ENCODE data around the gene GRAMD1B.

The GRAMD1B gene

GRCh38 chr11:123483466-123483865 is 53.4 kb downstream of the GRAMD1B start:
- Histone ChIP-seq H3K9ac (ENCODE audit: low read depth in 1 of 2, low read length in 2 of 2) (no peak overlapping the region), H3K4me1 (ENCODE audit: control insufficient read depth in 2 of 2, insufficient read depth in 2 of 2, low read length in 2 of 2) (no peaks in the 10 kb centered on the region), H3K27me3 (ENCODE audit: control insufficient read depth in 2 of 2, insufficient read depth in 2 of 2, low read length in 2 of 2) (peaks cover 0 to 2% of the 10 kb centered on the region in 2 donors), H3K27ac (ENCODE audit: low read depth in 2 of 2, low read length in 2 of 2) (no peak overlapping the region), H3K4me3 (ENCODE audit: low read length in 2 of 2) (no peak overlapping the region), H3K36me3 (ENCODE audit: control insufficient read depth in 2 of 2, insufficient read depth in 2 of 2, low read length in 2 of 2) (no peaks in the 10 kb centered on the region), H3K9me3 (ENCODE audit: control insufficient read depth in 2 of 2, low read length in 2 of 2) (no peaks in the 10 kb centered on the region)

GRCh38 chr11:123484448-123484847 is 54.4 kb downstream of the GRAMD1B start:
- H3K9me3 ChIP-seq (ENCODE audit: control insufficient read depth in 2 of 2, low read length in 2 of 2) = no peaks in the 10 kb centered on the region

GRCh38 chr11:123487157-123487744 is 57.2 kb downstream of the GRAMD1B start:
- H3K4me3 ChIP-seq (ENCODE audit: low read length in 2 of 2) = no peak overlapping the region
- H3K4me1 ChIP-seq (ENCODE audit: control insufficient read depth in 2 of 2, insufficient read depth in 2 of 2, low read length in 2 of 2) = no peaks in the 10 kb centered on the region
- H3K36me3 ChIP-seq (ENCODE audit: control insufficient read depth in 2 of 2, insufficient read depth in 2 of 2, low read length in 2 of 2) = no peaks in the 10 kb centered on the region
- no peak overlapping the region for H3K27ac ChIP-seq (ENCODE audit: low read depth in 2 of 2, low read length in 2 of 2)
- peaks cover 0 to 2% of the 10 kb centered on the region in 2 donors for H3K27me3 ChIP-seq (ENCODE audit: control insufficient read depth in 2 of 2, insufficient read depth in 2 of 2, low read length in 2 of 2)
- no peaks in the 10 kb centered on the region for H3K9me3 ChIP-seq (ENCODE audit: control insufficient read depth in 2 of 2, low read length in 2 of 2)
- H3K9ac ChIP-seq (ENCODE audit: low read depth in 1 of 2, low read length in 2 of 2) = no peak overlapping the region

More at GRCh38 chr11:123484448-123484847, 54.4 kb downstream of the GRAMD1B start:
- Histone ChIP-seq H3K4me1 (ENCODE audit: control insufficient read depth in 2 of 2, insufficient read depth in 2 of 2, low read length in 2 of 2) (no peaks in the 10 kb centered on the region), H3K27ac (ENCODE audit: low read depth in 2 of 2, low read length in 2 of 2) (no peak overlapping the region), H3K36me3 (ENCODE audit: control insufficient read depth in 2 of 2, insufficient read depth in 2 of 2, low read length in 2 of 2) (no peaks in the 10 kb centered on the region), H3K27me3 (ENCODE audit: control insufficient read depth in 2 of 2, insufficient read depth in 2 of 2, low read length in 2 of 2) (peaks cover 0 to 2% of the 10 kb centered on the region in 2 donors), H3K4me3 (ENCODE audit: low read length in 2 of 2) (no peak overlapping the region), H3K9ac (ENCODE audit: low read depth in 1 of 2, low read length in 2 of 2) (no peak overlapping the region)

- Histone ChIP-seq H3K27ac (ENCODE audit: low read depth in 2 of 2, low read length in 2 of 2) (no peak overlapping the region), H3K4me1 (ENCODE audit: control insufficient read depth in 2 of 2, insufficient read depth in 2 of 2, low read length in 2 of 2) (no peaks in the 10 kb centered on the region), H3K4me3 (ENCODE audit: low read length in 2 of 2) (no peak overlapping the region), H3K9ac (ENCODE audit: low read depth in 1 of 2, low read length in 2 of 2) (no peak overlapping the region), H3K27me3 (ENCODE audit: control insufficient read depth in 2 of 2, insufficient read depth in 2 of 2, low read length in 2 of 2) (no peaks in the 10 kb centered on the region), H3K36me3 (ENCODE audit: control insufficient read depth in 2 of 2, insufficient read depth in 2 of 2, low read length in 2 of 2) (no peaks in the 10 kb centered on the region), H3K9me3 (ENCODE audit: control insufficient read depth in 2 of 2, low read length in 2 of 2) (no peaks in the 10 kb centered on the region)
These were observed 60.5 kb downstream of the GRAMD1B start for GRCh38 chr11:123490527-123490926.

- H3K36me3 ChIP-seq (ENCODE audit: control insufficient read depth in 2 of 2, insufficient read depth in 2 of 2, low read length in 2 of 2) = no peaks in the 10 kb centered on the region
- H3K4me1 ChIP-seq (ENCODE audit: control insufficient read depth in 2 of 2, insufficient read depth in 2 of 2, low read length in 2 of 2) = no peaks in the 10 kb centered on the region
- H3K27me3 ChIP-seq (ENCODE audit: control insufficient read depth in 2 of 2, insufficient read depth in 2 of 2, low read length in 2 of 2) = no peaks in the 10 kb centered on the region
- no peak overlapping the region for H3K27ac ChIP-seq (ENCODE audit: low read depth in 2 of 2, low read length in 2 of 2)
- H3K4me3 ChIP-seq (ENCODE audit: low read length in 2 of 2) = no peak overlapping the region
- no peaks in the 10 kb centered on the region for H3K9me3 ChIP-seq (ENCODE audit: control insufficient read depth in 2 of 2, low read length in 2 of 2)
- no peak overlapping the region for H3K9ac ChIP-seq (ENCODE audit: low read depth in 1 of 2, low read length in 2 of 2)
These were observed 61.2 kb downstream of the GRAMD1B start for GRCh38 chr11:123491241-123491640.

DNA sequence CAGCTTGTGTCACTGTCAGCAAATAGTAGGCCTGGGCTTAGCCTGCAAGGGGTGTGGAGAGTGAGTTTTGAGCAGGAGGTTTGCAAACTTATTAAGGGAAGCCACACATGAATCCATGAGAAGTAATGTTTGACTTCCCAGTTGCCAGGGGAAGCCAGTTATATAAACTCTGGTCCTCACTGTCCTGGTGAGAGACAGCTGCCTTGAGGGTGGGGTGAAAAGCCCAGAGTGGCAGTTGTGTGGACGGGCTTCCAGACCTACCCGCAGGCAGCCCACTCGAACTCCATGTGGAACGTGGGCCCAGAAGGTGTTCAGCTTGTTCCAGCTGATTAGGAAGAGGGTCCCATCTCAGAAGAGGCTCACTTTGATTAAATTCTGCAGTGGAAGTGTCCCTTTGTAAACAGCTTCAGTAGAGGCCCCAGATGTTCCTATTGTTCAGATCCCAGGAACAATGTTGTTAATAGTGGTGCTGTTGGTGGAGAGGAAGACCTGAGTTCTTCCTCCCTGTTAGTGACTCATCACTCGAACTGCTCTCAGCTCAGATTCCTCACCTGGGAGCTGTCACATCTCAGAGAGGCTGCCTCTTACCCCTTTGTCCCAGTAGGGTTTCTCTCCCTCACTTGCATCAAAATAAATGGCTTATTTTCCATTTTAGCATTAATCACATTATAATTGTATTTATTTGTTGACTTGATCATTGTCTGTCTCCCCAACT is 63.4 kb downstream of the GRAMD1B start:
- Histone ChIP-seq H3K36me3 (ENCODE audit: control insufficient read depth in 2 of 2, insufficient read depth in 2 of 2, low read length in 2 of 2) (no peaks in the 10 kb centered on the region), H3K4me1 (ENCODE audit: control insufficient read depth in 2 of 2, insufficient read depth in 2 of 2, low read length in 2 of 2) (no peaks in the 10 kb centered on the region), H3K9me3 (ENCODE audit: control insufficient read depth in 2 of 2, low read length in 2 of 2) (no peaks in the 10 kb centered on the region), H3K9ac (ENCODE audit: low read depth in 1 of 2, low read length in 2 of 2) (no peak overlapping the region), H3K27ac (ENCODE audit: low read depth in 2 of 2, low read length in 2 of 2) (no peak overlapping the region), H3K4me3 (ENCODE audit: low read length in 2 of 2) (no peak overlapping the region), H3K27me3 (ENCODE audit: control insufficient read depth in 2 of 2, insufficient read depth in 2 of 2, low read length in 2 of 2) (no peaks in the 10 kb centered on the region)

DNA sequence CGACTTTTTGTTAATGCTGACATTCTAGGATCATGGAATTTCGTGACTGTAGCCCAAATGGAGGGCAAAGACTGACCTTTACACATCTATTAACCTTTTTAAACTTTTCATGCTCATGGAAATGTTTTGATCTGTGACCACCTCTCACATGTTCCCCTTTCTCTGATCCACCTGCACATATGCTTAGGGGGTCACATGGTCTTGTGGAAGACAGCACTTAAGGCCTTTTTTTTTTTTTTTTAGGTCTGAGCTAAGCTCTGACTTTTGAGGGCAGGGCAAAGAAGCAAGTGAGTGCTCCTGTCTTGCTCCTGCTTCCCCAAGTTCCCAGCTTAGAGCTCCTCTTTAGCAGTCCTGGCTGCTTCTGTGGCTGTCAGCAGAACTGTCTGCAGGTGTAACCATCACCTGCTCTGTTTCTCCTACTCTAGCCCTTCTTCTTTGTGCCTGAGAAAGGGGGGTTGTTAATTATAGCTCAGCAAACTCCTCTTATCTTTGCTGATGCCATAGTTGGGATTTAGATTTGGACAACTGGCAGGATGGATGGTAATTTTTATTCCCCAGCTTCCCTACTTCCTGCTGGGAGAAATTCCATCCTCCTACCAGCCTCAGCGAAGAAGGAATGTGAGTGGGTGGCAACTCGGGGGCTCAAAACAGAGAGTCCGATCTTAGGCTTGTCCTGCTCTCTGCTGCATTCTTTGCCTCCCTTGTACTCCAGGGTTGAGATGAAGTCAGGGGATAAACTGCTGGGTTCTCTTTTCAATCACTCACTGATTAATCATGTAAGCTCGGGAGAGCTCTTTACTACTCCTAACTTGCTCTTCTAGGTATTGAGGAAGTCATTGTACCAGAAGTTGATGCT is 64.4 kb downstream of the GRAMD1B start:
- Histone ChIP-seq H3K27ac (ENCODE audit: low read depth in 2 of 2, low read length in 2 of 2) (no peak overlapping the region), H3K27me3 (ENCODE audit: control insufficient read depth in 2 of 2, insufficient read depth in 2 of 2, low read length in 2 of 2) (no peaks in the 10 kb centered on the region), H3K4me3 (ENCODE audit: low read length in 2 of 2) (no peak overlapping the region), H3K4me1 (ENCODE audit: control insufficient read depth in 2 of 2, insufficient read depth in 2 of 2, low read length in 2 of 2) (no peaks in the 10 kb centered on the region), H3K9ac (ENCODE audit: low read depth in 1 of 2, low read length in 2 of 2) (no peak overlapping the region), H3K9me3 (ENCODE audit: control insufficient read depth in 2 of 2, low read length in 2 of 2) (no peaks in the 10 kb centered on the region), H3K36me3 (ENCODE audit: control insufficient read depth in 2 of 2, insufficient read depth in 2 of 2, low read length in 2 of 2) (no peaks in the 10 kb centered on the region)

DNA sequence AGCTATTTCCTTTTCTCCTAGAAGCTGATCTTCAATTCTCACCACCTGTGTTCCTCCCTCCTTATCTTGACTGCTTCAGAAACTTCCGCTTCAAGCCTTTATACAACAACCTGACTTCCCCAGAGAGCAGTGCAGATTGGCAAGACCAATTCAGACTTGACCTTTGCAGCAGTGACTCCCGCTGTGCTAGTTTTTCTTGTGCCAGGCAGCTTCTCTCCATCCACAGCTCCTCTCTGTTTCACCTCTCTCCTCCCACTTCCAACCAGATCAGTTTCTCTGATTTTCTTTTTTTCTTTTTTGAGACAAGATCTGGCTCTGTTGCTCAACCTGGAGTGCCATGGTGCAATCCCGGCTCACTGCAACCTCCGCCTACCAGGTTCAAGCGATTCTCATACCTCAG is 74.3 kb downstream of the GRAMD1B start:
- no peaks in the 10 kb centered on the region for H3K36me3 ChIP-seq (ENCODE audit: control insufficient read depth in 2 of 2, insufficient read depth in 2 of 2, low read length in 2 of 2)
- H3K27me3 ChIP-seq (ENCODE audit: control insufficient read depth in 2 of 2, insufficient read depth in 2 of 2, low read length in 2 of 2) = no peaks in the 10 kb centered on the region
- H3K4me1 ChIP-seq (ENCODE audit: control insufficient read depth in 2 of 2, insufficient read depth in 2 of 2, low read length in 2 of 2) = no peaks in the 10 kb centered on the region
- no peak overlapping the region for H3K9ac ChIP-seq (ENCODE audit: low read depth in 1 of 2, low read length in 2 of 2)
- no peaks in the 10 kb centered on the region for H3K9me3 ChIP-seq (ENCODE audit: control insufficient read depth in 2 of 2, low read length in 2 of 2)
- H3K4me3 ChIP-seq (ENCODE audit: low read length in 2 of 2) = no peak overlapping the region
- no peak overlapping the region for H3K27ac ChIP-seq (ENCODE audit: low read depth in 2 of 2, low read length in 2 of 2)

GRCh38 chr11:123505546-123506299 is 75.7 kb downstream of the GRAMD1B start:
- no peaks in the 10 kb centered on the region for H3K27me3 ChIP-seq (ENCODE audit: control insufficient read depth in 2 of 2, insufficient read depth in 2 of 2, low read length in 2 of 2)
- H3K4me1 ChIP-seq (ENCODE audit: control insufficient read depth in 2 of 2, insufficient read depth in 2 of 2, low read length in 2 of 2) = no peaks in the 10 kb centered on the region
- H3K4me3 ChIP-seq (ENCODE audit: low read length in 2 of 2) = no peak overlapping the region
- no peak overlapping the region for H3K9ac ChIP-seq (ENCODE audit: low read depth in 1 of 2, low read length in 2 of 2)
- H3K9me3 ChIP-seq (ENCODE audit: control insufficient read depth in 2 of 2, low read length in 2 of 2) = no peaks in the 10 kb centered on the region
- no peak overlapping the region for H3K27ac ChIP-seq (ENCODE audit: low read depth in 2 of 2, low read length in 2 of 2)
- no peaks in the 10 kb centered on the region for H3K36me3 ChIP-seq (ENCODE audit: control insufficient read depth in 2 of 2, insufficient read depth in 2 of 2, low read length in 2 of 2)
